GM19240 (cell line): Measurements from ENCODE around the gene SMAD1.
"Not testable (repeated sequence)": the region's sequence is repeated elsewhere in the genome, so short reads cannot be mapped to it uniquely, and the experiment has no call there.

ENCODE experiments used
- DNase-seq: peaks from one replicate; pipeline ENCODE4 v3.0.0; 2011; ENCODE audit warnings: low spot score; ENCODE audit not compliant: insufficient read length

SMAD1 gene

GRCh38 chr4:145525291-145525740, 43.7 kb downstream of the SMAD1 start:
- DNase-seq: no peak

GRCh38 chr4:145527773-145528172, 46.1 kb downstream of the SMAD1 start:
- DNase-seq: no peak

DNA sequence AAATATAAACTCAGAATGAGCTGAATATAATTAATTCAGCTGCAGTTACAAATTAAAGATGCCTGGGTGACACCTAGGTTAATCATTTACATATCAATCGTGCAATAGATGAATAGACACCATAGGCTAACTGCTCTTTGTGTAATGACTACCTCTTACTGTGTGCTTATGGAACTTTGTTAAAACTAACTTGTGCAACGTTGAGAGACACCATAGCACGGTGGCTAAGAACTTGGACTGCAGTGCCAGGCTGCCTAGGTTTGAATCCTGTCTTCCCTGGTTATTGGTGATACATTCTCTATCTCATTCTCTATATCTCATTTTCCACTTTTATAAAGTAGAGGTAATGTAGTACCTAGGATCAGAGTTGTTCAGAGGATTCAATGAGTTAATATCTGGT, 46.9 kb downstream of the SMAD1 start:
- DNase-seq: no peak

DNA sequence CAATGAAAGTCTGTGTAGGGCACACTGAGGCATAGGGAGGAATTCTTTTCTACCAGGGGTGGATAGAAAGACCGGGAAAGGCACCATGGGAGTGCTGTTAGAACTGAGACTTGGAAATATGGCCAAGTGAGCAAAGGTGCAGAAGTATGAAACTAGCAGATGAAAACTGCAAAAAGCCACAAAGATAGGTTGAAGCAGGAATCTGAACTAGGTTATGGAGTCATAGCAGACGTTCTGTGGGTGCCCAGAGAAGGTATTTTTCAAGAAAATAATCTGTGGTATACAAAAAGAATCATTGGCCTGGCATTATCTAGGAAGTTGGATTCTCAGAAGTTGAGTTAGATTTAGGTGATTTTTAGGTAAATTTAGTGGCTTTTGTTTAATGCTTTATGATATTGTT, 48.5 kb downstream of the SMAD1 start:
- DNase-seq: no peak

DNA sequence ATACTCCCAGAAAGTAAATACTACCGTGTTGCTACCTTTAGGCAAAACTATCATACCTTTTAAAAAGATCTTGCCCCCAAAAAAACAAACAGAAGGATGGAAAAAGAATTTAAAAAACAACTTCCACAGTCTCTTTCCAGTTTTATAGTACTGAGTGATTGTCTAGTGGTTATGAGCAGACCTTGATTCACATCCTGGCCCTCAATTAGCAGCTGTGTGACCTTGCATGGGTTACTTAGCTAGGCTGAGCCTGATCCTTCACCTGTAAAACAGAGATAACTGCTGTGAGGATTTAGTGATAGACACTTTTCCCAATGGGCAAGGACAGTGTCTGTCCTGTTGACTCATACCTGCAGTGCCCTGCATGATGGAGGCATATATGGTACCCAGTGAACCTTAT, 49.0 kb downstream of the SMAD1 start:
- DNase-seq: no peak

DNA sequence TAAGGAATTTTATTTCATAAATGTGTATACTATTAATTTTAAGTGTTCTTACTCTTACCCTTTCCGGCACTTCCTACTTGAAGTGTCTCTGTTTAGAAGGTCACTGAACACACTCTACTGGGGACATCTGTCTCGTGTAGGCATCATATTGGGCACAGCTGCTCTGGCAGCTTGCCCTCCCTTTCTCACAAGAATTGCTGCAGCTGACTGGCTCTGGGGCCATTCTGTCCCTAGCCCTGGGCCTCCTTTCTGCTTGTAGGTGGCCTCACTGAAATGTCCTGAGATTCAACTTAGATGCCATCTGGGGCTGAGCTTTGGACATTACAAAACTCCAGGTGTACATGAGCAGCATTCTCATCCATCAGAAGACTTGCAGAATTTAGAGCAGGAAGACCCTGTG, 49.6 kb downstream of the SMAD1 start:
- DNase-seq: no peak

GRCh38 chr4:145531859-145532258, 50.2 kb downstream of the SMAD1 start:
- no peak for DNase-seq

DNA sequence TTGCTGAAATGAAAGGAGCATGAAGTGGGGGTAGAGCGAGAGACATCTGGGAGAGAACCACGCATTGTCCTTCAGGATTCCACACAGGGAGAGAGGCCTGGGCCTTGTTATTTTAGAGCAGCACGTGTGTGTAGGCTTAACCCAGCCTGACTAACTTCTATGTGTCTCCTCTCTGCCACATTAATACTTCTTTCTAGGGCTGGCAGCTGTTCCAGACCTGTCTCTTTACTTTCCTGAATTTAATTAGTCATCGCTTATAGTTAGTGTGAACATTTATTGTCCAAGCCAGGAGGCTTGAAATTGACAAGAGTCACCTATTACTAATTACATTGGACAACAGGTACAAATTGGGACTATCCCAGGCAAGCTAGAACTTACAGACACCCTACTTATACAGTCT, 51.3 kb downstream of the SMAD1 start:
- DNase-seq: no peak

- not testable (repeated sequence) for DNase-seq
Observed at GRCh38 chr4:145533415-145533814, 51.8 kb downstream of the SMAD1 start.

GRCh38 chr4:145533961-145534360, 52.3 kb downstream of the SMAD1 start:
- no peak for DNase-seq

DNA sequence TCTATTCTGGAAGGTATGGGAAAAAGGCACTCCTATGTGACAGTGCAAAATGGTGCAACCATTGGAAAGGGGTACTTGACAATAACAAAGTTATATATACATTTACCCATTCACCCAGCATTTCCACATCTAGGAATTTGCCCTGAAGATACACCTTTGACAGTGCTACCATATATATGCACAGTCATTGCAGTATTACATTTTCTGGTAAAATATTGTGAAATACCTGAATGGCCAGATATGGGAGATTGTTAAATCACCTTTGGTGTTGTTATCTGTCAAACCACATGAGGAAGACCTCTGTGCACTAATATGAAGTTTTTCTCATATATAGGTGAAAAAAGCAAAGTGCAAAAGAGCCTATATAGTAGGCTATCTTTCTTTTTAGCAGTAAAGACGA, 53.5 kb downstream of the SMAD1 start:
- DNase-seq: no peak

- DNase-seq: no peak
Observed at GRCh38 chr4:145536044-145536443, 54.4 kb downstream of the SMAD1 start.

DNA sequence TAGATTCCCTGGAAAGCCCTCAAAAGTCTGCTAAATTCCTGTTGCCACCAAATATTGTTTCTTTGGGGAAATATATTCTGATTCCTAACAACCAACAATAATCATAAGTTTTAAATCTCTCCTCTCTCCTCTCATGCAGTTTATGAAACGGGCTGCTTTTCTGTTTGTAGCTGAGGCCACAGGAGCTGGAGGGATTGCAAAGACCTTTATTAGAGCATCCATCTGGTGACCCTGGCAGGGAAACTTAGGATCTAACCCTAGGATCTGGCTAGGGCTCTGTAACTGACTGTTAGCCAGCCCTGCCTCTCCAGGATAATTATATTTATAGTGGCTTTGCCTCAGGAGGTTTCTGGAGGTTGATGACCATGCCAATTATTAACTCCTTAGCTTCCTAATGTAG, 56.9 kb downstream of the SMAD1 start:
- no peak for DNase-seq

DNA sequence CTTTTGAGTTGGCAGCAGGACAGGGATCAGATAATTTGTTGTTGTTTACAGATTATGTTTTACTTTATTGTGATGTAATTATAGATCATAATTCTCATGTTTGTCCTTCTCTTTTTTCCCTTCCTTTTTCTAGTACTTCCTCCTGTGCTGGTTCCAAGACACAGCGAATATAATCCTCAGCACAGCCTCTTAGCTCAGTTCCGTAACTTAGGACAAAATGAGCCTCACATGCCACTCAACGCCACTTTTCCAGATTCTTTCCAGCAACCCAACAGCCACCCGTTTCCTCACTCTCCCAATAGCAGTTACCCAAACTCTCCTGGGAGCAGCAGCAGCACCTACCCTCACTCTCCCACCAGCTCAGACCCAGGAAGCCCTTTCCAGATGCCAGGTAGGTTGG, 58.0 kb downstream of the SMAD1 start:
- no peak for DNase-seq

DNA sequence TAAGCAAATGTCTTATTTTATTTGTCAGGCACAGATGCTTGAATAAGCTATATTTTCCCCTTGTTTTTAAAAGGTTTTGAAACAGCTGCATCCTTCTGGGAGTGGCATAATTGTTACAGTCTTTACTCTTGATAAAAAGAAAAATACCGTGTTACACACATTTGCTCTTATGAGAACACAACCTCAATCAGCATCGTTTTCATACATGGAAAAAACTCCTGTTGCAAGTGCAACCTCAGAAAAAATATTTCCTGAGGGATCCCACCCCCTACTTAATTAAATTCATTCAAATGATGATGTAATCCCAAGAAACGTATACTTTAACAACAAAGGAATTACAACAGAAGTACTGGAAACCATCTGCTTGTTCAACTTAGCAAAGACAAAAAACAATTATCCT, 58.6 kb downstream of the SMAD1 start:
- no peak for DNase-seq

DNA sequence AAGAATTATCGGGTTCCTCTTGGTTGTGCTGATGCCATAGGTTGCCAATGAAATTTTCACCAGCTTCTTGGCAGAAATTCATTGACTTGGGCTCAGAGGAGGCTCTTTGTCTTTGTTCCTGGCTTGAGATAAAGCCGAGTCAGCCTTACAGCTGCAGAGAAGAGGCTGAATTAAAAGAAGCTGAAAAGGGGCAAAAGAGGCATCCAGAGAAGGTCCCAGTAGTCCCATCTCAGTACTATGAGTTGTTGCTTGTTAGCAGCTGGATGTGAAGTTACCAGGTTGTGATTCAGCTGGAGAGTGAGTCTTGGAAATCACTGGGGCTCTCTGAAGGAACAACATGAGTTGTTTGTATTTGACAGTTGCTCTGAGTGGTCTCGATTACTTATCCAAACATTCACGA, 59.7 kb downstream of the SMAD1 start:
- no peak for DNase-seq

DNA sequence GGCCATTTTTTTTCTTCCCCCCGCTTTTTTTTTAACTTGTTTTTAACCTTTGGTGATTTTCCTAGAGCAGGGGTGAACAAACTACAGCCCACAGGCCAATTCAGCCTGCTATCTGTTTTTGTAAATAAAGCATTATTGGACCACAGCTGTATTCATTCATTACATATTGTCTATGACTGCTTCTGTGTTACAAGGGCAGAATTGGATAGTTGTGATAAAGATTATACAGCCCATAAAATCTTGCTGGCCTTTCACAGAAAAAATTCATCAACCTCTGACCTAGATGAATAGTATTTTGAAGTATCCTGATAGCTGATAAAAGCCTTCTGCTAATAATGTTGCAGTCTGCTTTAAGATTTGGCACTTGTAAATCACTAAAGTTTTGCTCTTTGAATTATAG, 63.4 kb downstream of the SMAD1 start:
- no peak for DNase-seq

DNA sequence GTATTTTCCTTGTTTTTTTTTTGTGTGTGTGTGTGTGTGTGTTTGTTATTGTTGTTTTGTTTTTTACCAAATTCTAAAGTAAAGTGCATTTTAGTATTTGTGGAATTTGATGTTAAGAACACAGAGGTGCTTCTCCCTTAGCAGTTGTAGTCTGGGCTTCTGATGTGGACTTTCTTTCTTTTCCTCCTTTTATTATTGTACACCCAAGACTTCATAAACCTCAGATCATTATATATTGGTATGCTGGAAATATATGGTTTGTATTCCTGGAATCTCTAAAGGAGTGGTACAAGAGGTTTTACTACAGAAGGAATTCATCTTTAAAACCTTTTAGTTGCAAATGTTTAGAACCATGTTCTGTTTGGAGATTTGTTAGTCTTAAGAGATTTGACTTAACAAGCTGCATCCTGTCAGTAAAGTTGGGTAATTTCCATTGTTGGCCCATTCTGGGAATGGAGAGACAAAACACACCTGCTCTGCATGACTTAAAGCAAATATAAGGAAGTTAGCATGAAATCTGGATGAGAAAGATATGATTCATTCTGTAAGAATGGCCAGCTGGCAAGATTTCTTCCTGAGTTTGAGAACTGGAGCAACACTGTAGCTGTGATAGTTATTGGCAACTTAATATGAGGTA, 64.0 kb downstream of the SMAD1 start:
- no peak for DNase-seq

- DNase-seq: no peak
Observed at GRCh38 chr4:145546175-145546915, 64.7 kb downstream of the SMAD1 start.

GRCh38 chr4:145551660-145552059, 70.0 kb downstream of the SMAD1 start:
- DNase-seq: no peak

GRCh38 chr4:145552181-145552822, 70.6 kb downstream of the SMAD1 start:
- DNase-seq: no peak

- no peak for DNase-seq
Observed at GRCh38 chr4:145553375-145553774, 71.7 kb downstream of the SMAD1 start.

GRCh38 chr4:145554691-145555090, 73.0 kb downstream of the SMAD1 start:
- no peak for DNase-seq
